Aorta (tissue), 5 donors: Measurements from ENCODE around the gene EDEM1. TPM values are rescaled to one million over a fixed set of nuclear protein-coding genes. Genes with fewer than 3 reads are reported as not detected.

Experiments used
- ATAC-seq: fragments of 200-7000 bp; cut with Tn5 transposase; one replicate; pipeline ENCODE4 v1.9.1; 2022; ENCODE audit warnings: moderate library complexity; ENCODE audit not compliant: low FRiP score
- DNase-seq, 2 donors: peaks; one replicate each; pipeline ENCODE4 v3.0.0-alpha.2; 2020
- H3K27ac ChIP-seq, 2 donors: one replicate each; pipeline ENCODE4 v1.5.1; 2013; ENCODE audit warnings: low read length in 2 of 2, mild to moderate bottlenecking in 2 of 2, moderate library complexity in 2 of 2, control low read depth in 1 of 2, inconsistent platforms in 1 of 2, low read depth in 1 of 2
- H3K27me3 ChIP-seq, 2 donors: one replicate each; pipeline ENCODE4 v1.6.1; 2013; ENCODE audit warnings: control low read depth in 1 of 2, low read length in 1 of 2, mild to moderate bottlenecking in 1 of 2, moderate library complexity in 1 of 2; ENCODE audit not compliant: insufficient read depth in 2 of 2, control insufficient read depth in 1 of 2
- H3K36me3 ChIP-seq, 2 donors: one replicate each; pipeline ENCODE4 v1.6.1; 2013; ENCODE audit warnings: control low read depth in 1 of 2, low read length in 1 of 2, mild to moderate bottlenecking in 1 of 2; ENCODE audit not compliant: insufficient read depth in 2 of 2, control insufficient read depth in 1 of 2
- H3K4me1 ChIP-seq, 2 donors: one replicate each; pipeline ENCODE4 v1.6.1; 2013; ENCODE audit warnings: low read length in 2 of 2, control low read depth in 1 of 2, mild to moderate bottlenecking in 1 of 2, moderate library complexity in 1 of 2; ENCODE audit not compliant: insufficient read depth in 2 of 2, control insufficient read depth in 1 of 2
- H3K4me3 ChIP-seq, 2 donors: one replicate each; pipeline ENCODE4 v1.5.1; 2013; ENCODE audit warnings: low read length in 2 of 2, control low read depth in 1 of 2, mild to moderate bottlenecking in 1 of 2
- H3K9me3 ChIP-seq: one replicate; pipeline ENCODE4 v1.6.1; 2013; ENCODE audit warnings: mild to moderate bottlenecking, low read length; ENCODE audit not compliant: control insufficient read depth
- WGBS, 2 donors: extraction: QIAGEN DNeasy Blood & Tissue Kit; methylation state at CpG; one replicate each; pipeline ENCODE4 v1.1.7; 2013; 5-methylcytosine and 5-hydroxymethylcytosine counted together
- intact Hi-C, 2 donors: fragments of 100-400 bp; cut with DNase I; formaldehyde crosslinking; loops; one replicate each; pipeline versions ENCODE4 v1.14.2 to v1.15.0; 2022
- microRNA-seq, 2 donors: library from miRNA; unstranded; fragments of <30 nt; microRNA quantifications; one replicate each; pipeline ENCODE4 v1.2.0, GENCODE V29; 2020
- polyA plus RNA-seq, 2 donors: library from polyadenylated mRNA; stranded (reverse); fragments of 200-250 nt; gene quantifications; one replicate each; pipeline ENCODE4 v1.2.3, GENCODE V29; 2013
- total RNA-seq, 2 donors: library from RNA; stranded (reverse); fragmentation: NEBNext Ultra II Directional; extraction: Animal tissue kit (Norgen Biotek cat#: 25700); gene quantifications; one replicate each; pipeline ENCODE4 v1.2.1, GENCODE V29; 2021
- donor health status: healthy with polysubstance abuse.
- donor health status: Bipolar disorder and iron deficiency.
- donor health status: DM: no; HTN: no; CAD: no.
- donor health status: DM: no; HTN: no; CAD: no.
- donor health status: DM: yes; HTN: yes; CAD: no.

EDEM1 gene
- total and polyA plus RNA-seq, 4 donors, result 4.0 to 37.9 (median 21.1) TPM

GRCh38 chr3:5260992-5261501, 73.5 kb downstream of the EDEM1 start:
- ATAC-seq (no peak), DNase-seq (no peak)
- Histone ChIP-seq H3K36me3 (no peaks in the 10 kb centered on the region), H3K4me3 (no peak overlapping the region), H3K27ac (no peak overlapping the region), H3K4me1 (no peaks in the 10 kb centered on the region), H3K9me3 (no peaks in the 10 kb centered on the region), H3K27me3 (no peaks in the 10 kb centered on the region)
- 55 to 63% methylated on average over 2 of the region's 2 CpGs for WGBS, 2 donors
- intact Hi-C loops, result no loop called here

GRCh38 chr3:5262507-5262906, 75.0 kb downstream of the EDEM1 start:
- no peaks in the 10 kb centered on the region for H3K36me3 ChIP-seq
- intact Hi-C loops, result no loop called here
- no peaks in the 10 kb centered on the region for H3K27me3 ChIP-seq
- H3K4me1 ChIP-seq, result no peaks in the 10 kb centered on the region
- H3K27ac ChIP-seq, result no peak overlapping the region
- no peaks in the 10 kb centered on the region for H3K9me3 ChIP-seq
- ATAC-seq (no peak), DNase-seq (no peak)
- WGBS, 2 donors, result 85% methylated on average over 4 of the region's 4 CpGs
- no peak overlapping the region for H3K4me3 ChIP-seq

DNA sequence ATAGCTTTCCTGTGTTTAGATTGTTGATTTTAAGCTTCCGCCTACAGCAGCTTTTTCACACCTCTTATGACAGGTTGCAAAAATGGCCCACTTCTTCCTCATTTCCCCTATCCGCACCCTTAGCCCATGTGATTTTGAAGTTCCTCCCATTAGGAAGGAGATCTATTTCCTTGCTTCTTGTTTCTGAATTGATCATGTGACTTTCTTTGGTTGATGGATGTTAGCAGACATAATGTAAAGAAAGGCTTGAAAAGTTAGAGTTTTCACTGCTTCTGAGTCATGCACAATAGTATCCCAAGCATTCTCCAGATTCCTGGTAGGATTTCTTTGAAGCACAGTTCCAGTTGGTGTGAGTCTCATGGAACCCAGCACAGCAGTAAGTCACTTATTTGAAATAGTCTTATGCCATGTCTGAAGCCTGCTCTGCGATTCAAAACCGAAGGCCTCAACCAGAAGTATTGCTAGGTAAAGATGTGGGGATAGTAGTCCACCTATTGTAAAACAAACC, 76.6 kb downstream of the EDEM1 start:
- no peaks in the 10 kb centered on the region for H3K36me3 ChIP-seq
- ATAC-seq, result no peak
- intact Hi-C loops, result no loop called here

DNA sequence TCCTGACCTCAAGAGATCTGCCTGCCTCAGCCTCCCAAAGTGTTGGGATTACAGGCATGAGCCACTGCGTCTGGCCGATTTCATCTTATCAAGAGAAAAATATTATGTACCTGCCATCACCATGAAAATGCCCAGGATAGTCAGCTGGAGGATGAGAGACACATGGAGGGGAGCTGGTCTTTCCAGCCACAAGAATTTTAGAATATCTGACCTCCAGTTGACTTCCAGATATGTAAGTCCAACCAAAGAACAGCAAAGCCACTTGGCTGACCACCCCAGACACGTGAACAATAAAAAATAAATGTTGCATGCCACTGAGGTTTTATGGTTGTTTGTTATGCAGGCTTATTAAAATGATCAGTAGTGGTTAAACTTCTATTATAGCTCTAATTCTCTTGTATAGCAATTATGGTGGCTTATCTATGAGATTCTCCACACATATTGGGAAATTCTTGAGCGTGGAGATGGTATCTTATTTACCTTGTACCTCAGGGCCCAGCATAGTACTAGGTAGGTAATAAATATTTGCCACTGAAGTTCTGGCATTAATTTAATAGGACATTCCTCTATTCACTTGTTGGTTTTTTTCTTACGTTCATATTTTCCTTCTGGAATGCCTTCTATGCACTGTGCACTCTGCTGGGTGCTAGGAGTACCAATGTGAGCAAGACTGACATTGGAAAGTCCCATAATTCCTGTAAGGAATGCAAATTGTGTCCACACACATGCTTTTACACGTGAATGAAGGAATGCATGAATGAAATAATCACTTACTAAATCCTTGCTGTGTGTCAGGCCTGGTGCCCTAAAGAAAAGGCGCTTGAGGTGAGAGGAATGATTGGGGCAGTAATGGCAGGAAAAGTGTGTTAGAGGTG, 77.6 kb downstream of the EDEM1 start:
- no peaks in the 10 kb centered on the region for H3K9me3 ChIP-seq
- no peak for ATAC-seq
- no peaks in the 10 kb centered on the region for H3K4me1 ChIP-seq
- 47 to 49% methylated on average over 7 of the region's 7 CpGs for WGBS, 2 donors
- no peak for DNase-seq
- intact Hi-C loops, result no loop called here
- H3K36me3 ChIP-seq, result no peaks in the 10 kb centered on the region
- H3K4me3 ChIP-seq, result no peak overlapping the region
- no peaks in the 10 kb centered on the region for H3K27me3 ChIP-seq
- no peak overlapping the region for H3K27ac ChIP-seq

More for the DNA sequence above, 76.6 kb downstream of the EDEM1 start:
- Histone ChIP-seq H3K27ac (no peak overlapping the region), H3K4me3 (no peak overlapping the region), H3K9me3 (no peaks in the 10 kb centered on the region), H3K27me3 (no peaks in the 10 kb centered on the region), H3K4me1 (no peaks in the 10 kb centered on the region)
- WGBS, 2 donors, result 57 to 73% methylated on average over 4 of the region's 4 CpGs
- no peak for DNase-seq

DNA sequence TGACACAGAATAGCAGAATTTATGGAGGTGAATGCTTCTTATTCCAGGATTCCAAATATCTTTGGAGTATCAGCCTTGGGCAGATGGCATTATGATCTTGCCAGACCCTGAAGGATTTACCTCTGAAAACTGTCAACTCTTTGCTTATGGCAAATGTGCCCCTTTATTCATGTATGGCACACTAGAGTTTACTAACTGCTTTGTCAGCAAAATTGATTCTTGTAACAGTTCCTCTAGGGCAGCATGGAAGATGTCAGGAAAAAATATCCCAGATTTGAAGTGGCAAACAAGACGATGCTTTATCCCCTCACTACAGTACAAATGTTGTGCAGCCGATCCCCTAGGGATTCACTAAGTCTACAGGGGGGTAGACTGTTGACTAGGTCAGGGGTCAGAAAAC, 79.7 kb downstream of the EDEM1 start:
- no peak for DNase-seq
- 48 to 60% methylated on average over 2 of the region's 2 CpGs for WGBS, 2 donors
- Histone ChIP-seq H3K4me1 (no peaks in the 10 kb centered on the region), H3K9me3 (no peaks in the 10 kb centered on the region), H3K36me3 (no peaks in the 10 kb centered on the region), H3K27ac (no peak overlapping the region), H3K4me3 (no peak overlapping the region), H3K27me3 (peaks cover 0 to 2% of the 10 kb centered on the region in 2 donors)
- intact Hi-C loops, result no loop called here
- no peak for ATAC-seq

GRCh38 chr3:5267889-5268288, 80.4 kb downstream of the EDEM1 start:
- Histone ChIP-seq H3K4me3 (no peak overlapping the region), H3K27me3 (peaks cover 0 to 2% of the 10 kb centered on the region in 2 donors), H3K36me3 (no peaks in the 10 kb centered on the region), H3K27ac (no peak overlapping the region), H3K4me1 (no peaks in the 10 kb centered on the region), H3K9me3 (no peaks in the 10 kb centered on the region)
- intact Hi-C loops, result no loop called here
- ATAC-seq, result no peak
- DNase-seq, result no peak
- WGBS, 2 donors, result 80 to 90% methylated on average over 1 of the region's 1 CpG

Small RNAs within 50 kb of the gene (microRNA-seq; reads per million reads assigned to microRNA genes)
- gene MIR4790, result 0 reads per million in 2 donors

Other genes with a start within 250 kb of the EDEM1 start
- gene BHLHE40, start 208.3 kb upstream of the EDEM1 start, total RNA-seq, result 100 to 1,000 TPM in 1 of 2 donors, 10 to 100 TPM in 1; 90.1 to 181 TPM
- 10 to 100 TPM; 15.2 to 35.6 TPM for gene BHLHE40, start 208.3 kb upstream of the EDEM1 start, polyA plus RNA-seq
- 10 to 100 TPM; 56.0 to 61.3 TPM for gene ARL8B, start 65.4 kb upstream of the EDEM1 start, total RNA-seq
- gene ARL8B, start 65.4 kb upstream of the EDEM1 start, polyA plus RNA-seq, result 10 to 100 TPM; 44.1 to 53.6 TPM